AG10803 (cell line): Measurements from ENCODE around the gene ST3GAL6.

ENCODE experiments used
- DNase-seq: peaks from one replicate; pipeline ENCODE4 v3.0.0; 2010; ENCODE audit warnings: low read depth
- H3K4me3 ChIP-seq: 2 replicates; pipeline ENCODE4 v1.5.1; 2011; ENCODE audit warnings: mild to moderate bottlenecking, low read length, control low read depth
- CTCF ChIP-seq: conservative IDR thresholded peaks from 2 replicates; pipeline ENCODE4 v1.5.1; 2011; ENCODE audit warnings: mild to moderate bottlenecking, low read length, control low read depth, inconsistent platforms

The ST3GAL6 gene

GRCh38 chr3:98809557-98809956 is 46.4 kb downstream of the ST3GAL6 start:
- no peak for DNase-seq
- H3K4me3 ChIP-seq, result no peak overlapping the region
- no peak for TF ChIP-seq CTCF

GRCh38 chr3:98811048-98811447 is 47.9 kb downstream of the ST3GAL6 start:
- DNase-seq, result no peak
- no peak overlapping the region for H3K4me3 ChIP-seq
- no peak for TF ChIP-seq CTCF

- DNase-seq, result peak; percentile 46
- no peak overlapping the region for H3K4me3 ChIP-seq
- peak; percentile 68 for TF ChIP-seq CTCF
These were observed 49.8 kb downstream of the ST3GAL6 start for GRCh38 chr3:98812851-98813374.

GRCh38 chr3:98814817-98815420 is 51.8 kb downstream of the ST3GAL6 start:
- peak; percentile 50 for DNase-seq
- no peak overlapping the region for H3K4me3 ChIP-seq
- TF ChIP-seq CTCF, result no peak

- peak; percentile 58 for DNase-seq
- no peak overlapping the region for H3K4me3 ChIP-seq
- peak; percentile 73 for TF ChIP-seq CTCF
These were observed 54.5 kb downstream of the ST3GAL6 start for GRCh38 chr3:98817547-98818041.

- no peak overlapping the region for H3K4me3 ChIP-seq
- no peak for TF ChIP-seq CTCF
- DNase-seq, result no peak
These were observed 57.9 kb downstream of the ST3GAL6 start for GRCh38 chr3:98821063-98821462.

GRCh38 chr3:98823791-98824190 is 60.7 kb downstream of the ST3GAL6 start:
- DNase-seq, result no peak
- TF ChIP-seq CTCF, result no peak
- no peak overlapping the region for H3K4me3 ChIP-seq
